Activated T-helper 1 cell treated with anti-CD3 and anti-CD28 coated beads, Interleukin-12 subunit alpha, Interleukin-12 subunit beta, Interleukin-2, Interleukin-4 antibody, amounts not matched to agents 30 ng/mL and 10 ng/mL and 1 ng/mL, durations not matched to agents 14 hours and 24 hours and 36 hours (primary cell): Measurements from ENCODE around the gene SPOP. TPM values are rescaled to one million over a fixed set of nuclear protein-coding genes. Genes with fewer than 3 reads are reported as not detected.

Experiments used
- DNase-seq: peaks from one replicate; pipeline ENCODE4 v3.0.0; 2021; ENCODE audit warnings: low spot score
- H3K27ac Mint-ChIP-seq: one replicate; pipeline ENCODE4 v1.8.0; 2021; ENCODE audit warnings: mild to moderate bottlenecking, mixed read lengths
- H3K27me3 Mint-ChIP-seq: one replicate; pipeline ENCODE4 v1.8.0; 2022; ENCODE audit warnings: mild to moderate bottlenecking, moderate library complexity, mixed read lengths; ENCODE audit not compliant: insufficient read depth
- H3K36me3 Mint-ChIP-seq: one replicate; pipeline ENCODE4 v1.8.0; 2021; ENCODE audit warnings: low read depth, mixed read lengths
- H3K4me1 Mint-ChIP-seq: one replicate; pipeline ENCODE4 v1.8.0; 2021; ENCODE audit warnings: low read depth, mixed read lengths
- H3K4me3 Mint-ChIP-seq: one replicate; pipeline ENCODE4 v1.8.0; 2021; ENCODE audit warnings: mild to moderate bottlenecking, moderate library complexity, mixed read lengths
- H3K9me3 Mint-ChIP-seq: one replicate; pipeline ENCODE4 v1.8.0; 2021; ENCODE audit warnings: mixed read lengths
- intact Hi-C: fragments of 100-400 bp; cut with micrococcal nuclease; formaldehyde crosslinking; loops from one replicate; pipeline ENCODE4 v1.15.1; 2024
- total RNA-seq: library from RNA; stranded (reverse); gene quantifications from 2 replicates; pipeline ENCODE4 v1.2.3, GENCODE V29; 2022

The SPOP gene
- total RNA-seq, 1 donor from 2014 or later, result 61.9 TPM

GRCh38 chr17:49635121-49635520 is 42.8 kb downstream of the SPOP start:
- H3K4me1 Mint-ChIP-seq, result peaks cover 12% of the 10 kb centered on the region
- H3K27me3 Mint-ChIP-seq, result no peaks in the 10 kb centered on the region
- H3K27ac Mint-ChIP-seq, result no peak overlapping the region
- H3K4me3 Mint-ChIP-seq, result no peak overlapping the region
- no peaks in the 10 kb centered on the region for H3K9me3 Mint-ChIP-seq
- H3K36me3 Mint-ChIP-seq, result peaks cover 6% of the 10 kb centered on the region
- intact Hi-C loops, result no loop called here
- DNase-seq, result no peak

GRCh38 chr17:49634485-49634860 is 43.4 kb downstream of the SPOP start:
- no peak for DNase-seq
- no peaks in the 10 kb centered on the region for H3K9me3 Mint-ChIP-seq
- no peaks in the 10 kb centered on the region for H3K27me3 Mint-ChIP-seq
- intact Hi-C loops, result no loop called here
- H3K36me3 Mint-ChIP-seq, result peaks cover 6% of the 10 kb centered on the region
- no peak overlapping the region for H3K27ac Mint-ChIP-seq
- H3K4me1 Mint-ChIP-seq, result peaks cover 12% of the 10 kb centered on the region
- no peak overlapping the region for H3K4me3 Mint-ChIP-seq

- DNase-seq, result no peak
- H3K4me1 Mint-ChIP-seq, result peaks cover 12% of the 10 kb centered on the region
These were observed 44.0 kb downstream of the SPOP start for GRCh38 chr17:49633762-49634484.

GRCh38 chr17:49633250-49633649 is 44.6 kb downstream of the SPOP start:
- intact Hi-C loops, result no loop called here
- Mint-ChIP-seq H3K4me1 (peaks cover 12% of the 10 kb centered on the region), H3K9me3 (no peaks in the 10 kb centered on the region), H3K4me3 (no peak overlapping the region), H3K27me3 (no peaks in the 10 kb centered on the region), H3K36me3 (peaks cover 6% of the 10 kb centered on the region), H3K27ac (no peak overlapping the region)
- no peak for DNase-seq

More at GRCh38 chr17:49633762-49634484, 44.0 kb downstream of the SPOP start:
- intact Hi-C loops, result no loop called here
- H3K4me3 Mint-ChIP-seq, result no peak overlapping the region
- H3K27me3 Mint-ChIP-seq, result no peaks in the 10 kb centered on the region
- no peak overlapping the region for H3K27ac Mint-ChIP-seq
- H3K9me3 Mint-ChIP-seq, result no peaks in the 10 kb centered on the region
- H3K36me3 Mint-ChIP-seq, result peaks cover 6% of the 10 kb centered on the region

GRCh38 chr17:49632201-49632600 is 45.7 kb downstream of the SPOP start:
- Mint-ChIP-seq H3K9me3 (no peaks in the 10 kb centered on the region), H3K4me1 (peaks cover 12% of the 10 kb centered on the region), H3K4me3 (no peak overlapping the region), H3K27me3 (no peaks in the 10 kb centered on the region), H3K27ac (no peak overlapping the region), H3K36me3 (peaks cover 6% of the 10 kb centered on the region)
- intact Hi-C loops, result no loop called here
- no peak for DNase-seq

GRCh38 chr17:49631496-49631895 is 46.4 kb downstream of the SPOP start:
- Mint-ChIP-seq H3K4me3 (no peak overlapping the region), H3K4me1 (peaks cover 12% of the 10 kb centered on the region), H3K27me3 (no peaks in the 10 kb centered on the region), H3K27ac (no peak overlapping the region), H3K36me3 (peaks cover 6% of the 10 kb centered on the region), H3K9me3 (no peaks in the 10 kb centered on the region)
- intact Hi-C loops, result no loop called here
- no peak for DNase-seq

GRCh38 chr17:49630113-49630900 is 47.6 kb downstream of the SPOP start:
- H3K27ac Mint-ChIP-seq, result no peak overlapping the region
- no peak for DNase-seq
- intact Hi-C loops, result no loop called here
- H3K27me3 Mint-ChIP-seq, result no peaks in the 10 kb centered on the region
- peaks cover 12% of the 10 kb centered on the region for H3K4me1 Mint-ChIP-seq
- H3K36me3 Mint-ChIP-seq, result peaks cover 4% of the 10 kb centered on the region
- H3K4me3 Mint-ChIP-seq, result no peak overlapping the region
- no peaks in the 10 kb centered on the region for H3K9me3 Mint-ChIP-seq

- Mint-ChIP-seq H3K9me3 (no peaks in the 10 kb centered on the region), H3K36me3 (peaks cover 4% of the 10 kb centered on the region), H3K4me1 (peaks cover 12% of the 10 kb centered on the region), H3K27me3 (no peaks in the 10 kb centered on the region), H3K27ac (no peak overlapping the region), H3K4me3 (no peak overlapping the region)
- intact Hi-C loops, result no loop called here
- DNase-seq, result no peak
These were observed 48.5 kb downstream of the SPOP start for GRCh38 chr17:49629447-49629846.

- Mint-ChIP-seq H3K9me3 (no peaks in the 10 kb centered on the region), H3K4me3 (no peak overlapping the region), H3K4me1 (peaks cover 10% of the 10 kb centered on the region), H3K27ac (no peak overlapping the region), H3K27me3 (no peaks in the 10 kb centered on the region), H3K36me3 (peaks cover 26% of the 10 kb centered on the region)
- no peak for DNase-seq
- intact Hi-C loops, result no loop called here
These were observed 53.0 kb downstream of the SPOP start for GRCh38 chr17:49624896-49625295.

GRCh38 chr17:49621946-49622529 is 55.9 kb downstream of the SPOP start:
- Mint-ChIP-seq H3K4me1 (peaks cover 24% of the 10 kb centered on the region), H3K27me3 (no peaks in the 10 kb centered on the region), H3K4me3 (no peak overlapping the region), H3K9me3 (no peaks in the 10 kb centered on the region), H3K36me3 (peaks cover 38% of the 10 kb centered on the region), H3K27ac (no peak overlapping the region)
- intact Hi-C loops, result no loop called here
- no peak for DNase-seq

- H3K9me3 Mint-ChIP-seq, result no peaks in the 10 kb centered on the region
- no peak overlapping the region for H3K4me3 Mint-ChIP-seq
- no peak for DNase-seq
- H3K27ac Mint-ChIP-seq, result no peak overlapping the region
- H3K36me3 Mint-ChIP-seq, result peaks cover 41% of the 10 kb centered on the region
- intact Hi-C loops, result no loop called here
- peaks cover 24% of the 10 kb centered on the region for H3K4me1 Mint-ChIP-seq
- no peaks in the 10 kb centered on the region for H3K27me3 Mint-ChIP-seq
These were observed 56.5 kb downstream of the SPOP start for GRCh38 chr17:49621420-49621819.

GRCh38 chr17:49618028-49618611 is 59.8 kb downstream of the SPOP start:
- Mint-ChIP-seq H3K4me1 (peaks cover 24% of the 10 kb centered on the region), H3K27me3 (no peaks in the 10 kb centered on the region), H3K36me3 (peaks cover 44% of the 10 kb centered on the region), H3K9me3 (no peaks in the 10 kb centered on the region), H3K27ac (no peak overlapping the region), H3K4me3 (no peak overlapping the region)
- intact Hi-C loops, result no loop called here
- DNase-seq, result no peak

- H3K4me3 Mint-ChIP-seq, result no peak overlapping the region
- H3K4me1 Mint-ChIP-seq, result peaks cover 14% of the 10 kb centered on the region
- no peaks in the 10 kb centered on the region for H3K9me3 Mint-ChIP-seq
- no peak for DNase-seq
- intact Hi-C loops, result no loop called here
- no peaks in the 10 kb centered on the region for H3K27me3 Mint-ChIP-seq
- peaks cover 42% of the 10 kb centered on the region for H3K36me3 Mint-ChIP-seq
- no peak overlapping the region for H3K27ac Mint-ChIP-seq
These were observed 61.2 kb downstream of the SPOP start for GRCh38 chr17:49616601-49617131.
